ENCODE measurements around the gene NUP205. TPM values are rescaled to one million over a fixed set of nuclear protein-coding genes. Genes with fewer than 3 reads are reported as not detected.

Gene NUP205
- total RNA-seq, 1 experiment from 2014 or later: 171 TPM

DNA sequence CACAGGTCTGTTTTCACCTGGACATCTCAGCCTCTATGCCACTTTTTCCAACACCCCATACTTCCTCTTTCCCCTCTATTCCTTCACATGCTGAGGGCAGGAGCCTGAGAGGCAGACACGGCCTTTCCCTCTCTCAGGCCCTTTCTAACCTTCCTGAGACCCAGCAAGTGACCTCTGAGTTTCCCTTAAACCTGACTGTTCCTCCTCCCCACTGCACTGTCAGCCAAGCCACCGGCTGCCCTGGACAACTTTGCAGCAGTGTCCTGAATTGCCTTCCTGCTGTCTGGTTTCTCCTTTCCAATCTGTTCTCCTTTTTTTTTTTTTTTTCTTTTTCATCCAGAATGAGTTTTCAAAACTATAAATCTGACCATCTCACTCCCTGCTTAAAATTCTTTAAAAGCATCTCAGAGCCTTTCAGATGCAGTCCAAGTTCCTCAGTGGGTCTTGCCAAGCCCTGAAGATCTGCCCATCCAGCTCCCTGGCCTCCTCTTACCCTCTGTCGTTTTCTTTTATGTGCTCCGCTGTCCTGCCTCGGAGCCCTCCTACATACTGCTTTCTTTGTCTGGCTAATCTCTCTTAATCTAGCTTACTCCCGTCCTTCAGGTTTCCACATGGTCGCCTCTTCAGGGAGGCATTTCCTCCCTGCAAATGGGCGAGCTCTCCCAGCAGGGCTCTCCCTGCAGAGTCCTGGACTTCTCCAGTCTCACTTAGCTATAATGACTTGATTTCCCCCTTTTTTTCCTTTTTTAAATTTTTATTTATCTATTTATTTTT, 139.7 kb downstream of the NUP205 start:
- POLR2A ChIA-PET: no interaction called here
- H3K4me3 Mint-ChIP-seq: no peak overlapping the region
- CTCF ChIA-PET: interaction anchor here (1.0 to 5.5 kb wide), 2 partner anchors 14 to 423 kb away, joined by 3 to 28 read pairs; no protein-coding TSS in a partner anchor
- no peaks in the 10 kb centered on the region for H3K27me3 Mint-ChIP-seq (ENCODE audit: low read depth)
- TF ChIP-seq FOXP1 (CRISPR knock-in tag; IDR thresholded peaks at IDR 0.05; ENCODE audit: borderline replicate concordance): no peak
- no peak for TF ChIP-seq TEAD1 (CRISPR knock-in tag; IDR thresholded peaks at IDR 0.05)
- TF ChIP-seq FOXK1 (CRISPR knock-in tag; IDR thresholded peaks at IDR 0.05): no peak
- no peak for TF ChIP-seq SMAD4 (CRISPR knock-in tag; IDR thresholded peaks at IDR 0.05)
- no peak for TF ChIP-seq NFATC4 (CRISPR knock-in tag; IDR thresholded peaks at IDR 0.05)
- DNase-seq (ENCODE audit: low spot score): no peak
- peak overlapping the region; percentile 10 for H3K27ac Mint-ChIP-seq
- H3K4me1 Mint-ChIP-seq: peaks cover 8% of the 10 kb centered on the region
- H3K36me3 Mint-ChIP-seq: peaks cover 3% of the 10 kb centered on the region; the same call in 1 of the 2 replicates
- H3K9me3 Mint-ChIP-seq: no peaks in the 10 kb centered on the region
- ATAC-seq: peak; percentile 79

Other genes with a start within 250 kb of the NUP205 start
- gene CNOT4, start 47.8 kb upstream of the NUP205 start, total RNA-seq (2021): 14.6 to 19.7 TPM (median 19.2 TPM) in 3 replicates
- gene STMP1, start 104.6 kb downstream of the NUP205 start, total RNA-seq (2021): 26.1 to 31.6 TPM (median 30.4 TPM) in 3 replicates
- gene SLC13A4, start 170.3 kb downstream of the NUP205 start, total RNA-seq (2021): 1.6 to 2.1 TPM (median 1.7 TPM) in 3 replicates
- not detected in 3 replicates for gene FAM180A, start 190.9 kb downstream of the NUP205 start, total RNA-seq (2021)

Data from WTC11 (cell line).